HG03025 (cell line): ENCODE measurements around the gene CKAP2.
A peak's percentile ranks its signal among the peaks of the same experiment; 100 is the strongest.
"Not testable (repeated sequence)": the region's sequence is repeated elsewhere in the genome, so short reads cannot be mapped to it uniquely, and the experiment has no call there.

Source experiments
- ATAC-seq: cut with Tn5 transposase; IDR thresholded peaks from one replicate; pipeline ENCODE4 v1.9.1; 2021; ENCODE audit warnings: mild to moderate bottlenecking, moderate library complexity; ENCODE audit not compliant: unreplicated experiment, low FRiP score

Gene CKAP2

GRCh38 chr13:52451135-52451804, 4.0 kb upstream of the CKAP2 start:
- ATAC-seq, result no peak

GRCh38 chr13:52452470-52452869, 2.8 kb upstream of the CKAP2 start:
- no peak for ATAC-seq

GRCh38 chr13:52454459-52454819, 839 bp upstream of the CKAP2 start:
- ATAC-seq, result peak; percentile 39

DNA sequence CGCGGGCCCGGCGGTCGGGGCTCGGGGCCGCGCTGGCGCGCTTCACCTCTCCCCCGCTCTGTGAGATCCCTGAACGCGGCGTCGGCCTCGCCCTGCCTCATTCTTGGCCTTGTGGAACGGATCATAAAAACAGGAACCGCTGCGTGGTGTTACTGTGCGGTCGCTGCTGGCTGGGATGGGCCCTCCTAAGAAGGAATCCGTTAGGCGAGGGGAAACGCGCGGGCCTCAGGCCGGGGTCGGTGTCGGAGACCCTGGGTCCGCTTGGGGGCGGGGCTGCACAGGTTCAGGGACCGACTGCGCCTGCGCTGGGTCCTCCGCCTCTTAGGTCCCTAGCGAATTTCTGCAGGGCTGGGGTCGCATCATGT, 381 bp downstream of the CKAP2 start:
- peak; percentile 30 for ATAC-seq

- ATAC-seq, result no peak
These were observed 4.4 kb downstream of the CKAP2 start for GRCh38 chr13:52459668-52460067.

DNA sequence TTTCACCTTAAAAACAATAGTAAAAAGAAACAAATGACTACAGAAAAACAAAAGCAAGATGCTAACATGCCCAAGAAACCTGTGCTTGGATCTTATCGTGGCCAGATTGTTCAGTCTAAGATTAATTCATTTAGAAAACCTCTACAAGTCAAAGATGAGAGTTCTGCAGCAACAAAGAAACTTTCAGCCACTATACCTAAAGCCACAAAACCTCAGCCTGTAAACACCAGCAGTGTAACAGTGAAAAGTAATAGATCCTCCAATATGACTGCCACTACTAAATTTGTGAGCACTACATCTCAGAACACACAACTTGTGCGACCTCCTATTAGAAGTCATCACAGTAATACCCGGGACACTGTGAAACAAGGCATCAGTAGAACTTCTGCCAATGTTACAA, 6.0 kb downstream of the CKAP2 start:
- no peak for ATAC-seq

DNA sequence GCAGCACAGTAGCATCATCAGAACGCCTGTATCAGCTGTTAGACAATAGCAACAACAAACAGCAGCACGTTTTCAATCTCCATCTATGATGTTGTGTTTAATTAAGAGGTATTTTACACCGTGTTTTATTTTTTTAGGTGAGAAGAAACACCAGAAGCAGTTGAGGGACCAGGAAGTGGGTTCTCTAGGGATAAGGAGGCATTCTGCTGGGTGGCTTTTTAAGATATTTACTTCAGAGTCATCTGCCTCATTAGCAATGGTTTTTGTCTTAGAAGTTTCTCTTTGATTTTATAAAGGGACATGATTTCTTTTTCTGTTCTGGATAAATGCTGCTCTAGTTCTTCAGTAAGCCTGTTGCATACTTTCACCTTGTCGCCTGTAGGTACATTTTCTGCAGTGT, 8.2 kb downstream of the CKAP2 start:
- ATAC-seq, result no peak

GRCh38 chr13:52468487-52468886, 13.2 kb downstream of the CKAP2 start:
- not testable (repeated sequence) for ATAC-seq

GRCh38 chr13:52480677-52481428, 25.6 kb downstream of the CKAP2 start:
- not testable (repeated sequence) for ATAC-seq

DNA sequence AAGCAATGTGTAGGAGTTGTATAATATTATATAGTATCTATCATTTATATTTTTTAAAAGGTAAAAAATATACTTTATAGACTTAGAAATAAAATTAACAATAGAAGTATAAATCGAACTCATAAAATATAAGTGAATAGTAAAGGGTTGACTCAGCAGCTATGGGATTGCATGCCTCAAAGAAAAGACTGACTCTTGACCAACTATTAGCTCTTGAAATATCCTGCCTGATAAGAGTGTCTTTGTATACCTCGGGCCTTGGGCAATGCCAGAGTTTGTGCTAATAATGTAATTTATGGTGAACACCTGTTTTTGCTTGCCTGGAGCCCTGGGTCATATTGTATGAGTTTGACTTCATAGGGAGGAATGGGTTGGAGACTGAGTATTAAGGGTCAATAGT, 31.8 kb downstream of the CKAP2 start:
- ATAC-seq, result not testable (repeated sequence)

- not testable (repeated sequence) for ATAC-seq
These were observed 33.5 kb downstream of the CKAP2 start for GRCh38 chr13:52488763-52489162.

GRCh38 chr13:52491015-52491414, 35.7 kb downstream of the CKAP2 start:
- ATAC-seq, result not testable (repeated sequence)

DNA sequence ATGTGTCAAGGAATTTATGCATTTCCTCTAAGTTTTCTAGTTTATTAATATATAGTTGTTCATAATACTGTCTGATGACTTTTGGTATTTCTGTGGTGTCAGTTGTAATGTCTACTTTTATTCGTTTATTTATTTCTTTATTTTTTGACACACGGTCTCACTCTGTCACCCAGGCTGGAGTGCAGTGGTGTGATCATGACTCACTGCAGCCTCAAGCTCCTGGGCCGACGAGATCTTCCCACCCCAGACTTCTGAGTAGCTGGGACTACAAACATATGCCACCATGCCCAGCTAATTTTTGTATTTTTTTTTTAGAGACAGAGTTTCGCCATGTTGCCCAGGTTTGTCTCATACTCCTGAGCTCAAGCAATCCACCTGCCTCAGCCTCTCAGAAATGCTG, 39.0 kb downstream of the CKAP2 start:
- not testable (repeated sequence) for ATAC-seq

DNA sequence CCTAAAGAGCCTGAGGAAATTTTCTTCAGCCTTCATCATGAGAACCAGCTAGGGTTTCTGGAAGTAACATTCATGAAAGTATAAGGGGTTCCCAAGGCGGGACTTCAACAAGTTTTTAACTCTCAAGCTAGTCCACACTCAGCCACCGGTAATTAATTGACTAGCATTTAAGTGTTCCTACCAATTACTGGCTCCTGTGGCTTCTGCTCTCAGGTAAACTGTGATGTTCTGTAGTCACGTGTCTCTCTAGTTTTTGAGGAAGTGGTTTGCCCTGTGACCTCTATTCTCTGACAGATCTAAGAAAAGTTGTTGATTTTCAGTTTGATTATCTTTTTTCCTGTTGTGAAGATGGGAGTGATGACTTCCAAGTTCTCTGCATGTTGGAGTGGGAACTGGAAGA, 42.7 kb downstream of the CKAP2 start:
- ATAC-seq, result not testable (repeated sequence)

DNA sequence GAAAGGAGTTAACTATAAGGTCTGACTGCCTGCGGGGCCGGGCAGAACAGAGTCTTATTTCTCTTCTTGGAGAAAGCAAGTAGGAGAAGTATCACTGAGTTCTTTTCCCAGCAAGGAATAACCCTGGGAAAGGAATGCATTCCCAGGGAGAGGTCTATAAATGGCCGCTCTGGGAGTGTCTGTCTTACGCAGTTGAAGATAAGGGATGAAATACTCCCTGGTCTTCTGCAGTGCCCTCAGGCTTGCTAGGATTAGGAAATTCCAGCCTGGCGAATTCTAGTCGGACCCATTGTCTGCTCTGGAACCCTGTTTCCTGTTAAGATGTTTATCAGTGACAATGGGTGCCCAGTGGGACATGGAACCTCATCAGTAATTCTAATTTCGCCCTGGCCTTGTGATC, 47.0 kb downstream of the CKAP2 start:
- ATAC-seq, result not testable (repeated sequence)

DNA sequence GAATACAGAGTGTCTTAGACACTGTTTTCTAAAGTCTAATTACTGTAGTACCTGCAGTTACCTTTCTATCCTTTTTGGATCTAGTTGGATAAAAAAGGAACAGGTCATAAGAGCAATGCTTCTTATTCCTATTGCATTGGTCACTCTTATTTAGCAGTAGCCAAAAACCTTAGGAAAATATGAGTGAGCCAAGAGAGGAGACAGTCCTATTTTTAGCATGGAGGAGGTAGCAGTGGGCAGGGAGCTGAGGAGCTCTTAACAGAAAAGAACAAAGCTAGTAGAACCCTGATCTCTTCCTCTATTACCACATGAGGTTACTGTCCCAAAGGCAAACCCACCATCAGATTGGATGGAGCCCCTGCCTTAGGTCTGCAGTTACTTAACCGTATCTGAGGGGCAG, 50.6 kb downstream of the CKAP2 start:
- ATAC-seq, result not testable (repeated sequence)

GRCh38 chr13:52509532-52509931, 54.3 kb downstream of the CKAP2 start:
- not testable (repeated sequence) for ATAC-seq

DNA sequence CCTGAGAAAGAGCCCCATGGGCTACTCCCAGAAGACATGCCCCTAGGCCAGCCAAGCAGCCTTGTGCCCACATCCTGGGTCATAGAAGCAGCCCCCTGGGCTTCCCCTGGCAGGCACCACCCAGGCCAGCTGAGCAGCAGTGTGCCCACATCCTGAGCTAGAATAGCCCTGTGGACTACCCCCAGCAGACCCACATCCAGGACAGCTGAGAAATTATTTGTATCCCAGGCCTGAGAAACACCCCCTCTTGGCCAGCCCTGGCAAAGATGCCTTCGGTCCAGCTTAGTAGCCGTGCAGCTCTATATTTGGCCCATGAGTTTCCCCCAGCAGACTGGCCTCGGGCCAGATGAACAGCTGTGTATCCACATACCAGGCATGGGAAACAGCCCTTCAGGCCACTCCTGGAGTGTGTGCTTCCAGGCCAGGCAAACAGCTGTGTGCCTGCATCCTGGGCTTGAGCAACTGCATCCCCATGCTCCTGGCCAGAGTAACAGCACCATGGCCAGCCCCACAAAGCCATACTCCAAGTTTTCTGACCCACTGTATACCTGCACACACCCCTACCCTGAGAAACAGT, 55.0 kb downstream of the CKAP2 start:
- ATAC-seq, result not testable (repeated sequence)

GRCh38 chr13:52511598-52511997, 56.3 kb downstream of the CKAP2 start:
- ATAC-seq, result not testable (repeated sequence)

GRCh38 chr13:52513957-52514596, 58.8 kb downstream of the CKAP2 start:
- ATAC-seq, result not testable (repeated sequence)

GRCh38 chr13:52523323-52523722, 68.0 kb downstream of the CKAP2 start:
- not testable (repeated sequence) for ATAC-seq
